Adrenal gland (tissue), 5 donors: ENCODE data around the gene LEKR1.

Experiments used
- POLR2A ChIP-seq, 2 donors: fragments of 450-650 bp; IDR thresholded peaks; one replicate each; pipeline ENCODE4 v1.6.1; 2017; ENCODE audit warnings: antibody characterized with exemption in 2 of 2, mild to moderate bottlenecking in 2 of 2, moderate library complexity in 1 of 2
- TF ChIP-seq, protein P1 (sequence below), 6 experiments: fragments of 450-650 bp in 4 of 6; fragments of 200-600 bp in 2 of 6; sonication (generic) in 1 of 6; IDR thresholded peaks; 1 replicate in 5 of 6; 2 replicates in 1 of 6; pipeline versions ENCODE4 v1.5.1 to v1.8.0; 2016 to 2021; ENCODE audit warnings: antibody characterized with exemption in 6 of 6, mild to moderate bottlenecking in 2 of 6, moderate library complexity in 1 of 6
- donor health status: DM: no; HTN: no; CAD: no.

DNA sequence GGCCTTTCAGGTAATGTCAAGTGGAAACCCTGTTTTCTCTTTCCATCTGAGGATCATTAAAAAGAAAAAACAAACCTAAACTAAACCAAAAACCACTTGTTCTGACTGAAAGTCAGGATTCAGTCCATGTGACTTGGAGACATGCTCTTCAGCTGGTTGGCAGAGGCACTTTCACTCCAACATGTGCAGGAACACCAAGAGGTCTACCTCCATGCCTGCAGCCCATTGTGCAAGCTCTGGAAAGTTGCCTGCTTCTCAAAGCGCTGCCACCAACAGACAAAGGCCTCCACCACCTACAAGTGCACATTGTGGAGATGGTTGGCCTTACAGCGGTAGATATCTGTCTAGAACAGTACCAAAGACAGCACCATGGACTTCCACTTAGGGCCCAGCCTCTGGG, 161.8 kb downstream of the LEKR1 start:
- no peak for TF ChIP-seq POLR2A (IDR thresholded peaks at IDR 0.05)
- TF ChIP-seq, protein P1, sequence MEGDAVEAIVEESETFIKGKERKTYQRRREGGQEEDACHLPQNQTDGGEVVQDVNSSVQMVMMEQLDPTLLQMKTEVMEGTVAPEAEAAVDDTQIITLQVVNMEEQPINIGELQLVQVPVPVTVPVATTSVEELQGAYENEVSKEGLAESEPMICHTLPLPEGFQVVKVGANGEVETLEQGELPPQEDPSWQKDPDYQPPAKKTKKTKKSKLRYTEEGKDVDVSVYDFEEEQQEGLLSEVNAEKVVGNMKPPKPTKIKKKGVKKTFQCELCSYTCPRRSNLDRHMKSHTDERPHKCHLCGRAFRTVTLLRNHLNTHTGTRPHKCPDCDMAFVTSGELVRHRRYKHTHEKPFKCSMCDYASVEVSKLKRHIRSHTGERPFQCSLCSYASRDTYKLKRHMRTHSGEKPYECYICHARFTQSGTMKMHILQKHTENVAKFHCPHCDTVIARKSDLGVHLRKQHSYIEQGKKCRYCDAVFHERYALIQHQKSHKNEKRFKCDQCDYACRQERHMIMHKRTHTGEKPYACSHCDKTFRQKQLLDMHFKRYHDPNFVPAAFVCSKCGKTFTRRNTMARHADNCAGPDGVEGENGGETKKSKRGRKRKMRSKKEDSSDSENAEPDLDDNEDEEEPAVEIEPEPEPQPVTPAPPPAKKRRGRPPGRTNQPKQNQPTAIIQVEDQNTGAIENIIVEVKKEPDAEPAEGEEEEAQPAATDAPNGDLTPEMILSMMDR (IDR thresholded peaks at IDR 0.05): no peak
